WTC11 (cell line): ENCODE results near the gene FHIT. TPM values are rescaled to one million over a fixed set of nuclear protein-coding genes. Genes with fewer than 3 reads are reported as not detected.

Source experiments
- ATAC-seq: fragments of 200-7000 bp; cut with Tn5 transposase; 2 replicates; pipeline ENCODE4 v1.10.0; 2021; ENCODE audit warnings: mild to moderate bottlenecking, moderate library complexity
- CTCF ChIA-PET: fragments of 300-600 bp; sonication (Branson Sonifier 250); formaldehyde crosslinking; loops from one replicate; lab custom pipeline; 2021; ENCODE audit warnings: antibody characterized with exemption; lab: Charles Lee
- POLR2A ChIA-PET: fragments of 350-600 bp; sonication (Branson Sonifier 250); formaldehyde crosslinking; loops from one replicate; lab custom pipeline; 2021; ENCODE audit warnings: antibody characterized with exemption; lab: Charles Lee
- DNase-seq: peaks from one replicate; pipeline ENCODE4 v3.0.0; 2021; ENCODE audit warnings: low spot score
- H3K27ac Mint-ChIP-seq: 2 replicates; pipeline ENCODE4 v1.8.0; 2021; ENCODE audit warnings: mixed read lengths
- H3K27me3 Mint-ChIP-seq: 2 replicates; pipeline ENCODE4 v1.8.0; 2021; ENCODE audit warnings: low read depth, mild to moderate bottlenecking, moderate library complexity, mixed read lengths
- H3K36me3 Mint-ChIP-seq: 2 replicates; pipeline ENCODE4 v1.8.0; 2021; ENCODE audit warnings: mixed read lengths
- H3K4me1 Mint-ChIP-seq: 2 replicates; pipeline ENCODE4 v1.8.0; 2022; ENCODE audit warnings: mixed read lengths
- H3K4me3 Mint-ChIP-seq: 2 replicates; pipeline ENCODE4 v1.8.0; 2021; ENCODE audit warnings: mild to moderate bottlenecking, moderate library complexity, mixed read lengths
- H3K9me3 Mint-ChIP-seq: 2 replicates; pipeline ENCODE4 v1.8.0; 2021; ENCODE audit warnings: mixed read lengths
- ESRRA ChIP-seq: sonication (generic); formaldehyde crosslinking; IDR thresholded peaks from 2 replicates; pipeline ENCODE4 v1.8.1; 2022; ENCODE audit warnings: mild to moderate bottlenecking, missing genetic modification reagents, borderline replicate concordance
- FOXK1 ChIP-seq: sonication (generic); formaldehyde crosslinking; IDR thresholded peaks from 2 replicates; pipeline ENCODE4 v1.8.0; 2022; ENCODE audit warnings: mild to moderate bottlenecking, moderate library complexity, missing genetic modification reagents
- GABPB1 ChIP-seq: sonication (generic); formaldehyde crosslinking; IDR thresholded peaks from 2 replicates; pipeline ENCODE4 v1.8.1; 2023; ENCODE audit warnings: mild to moderate bottlenecking, missing genetic modification reagents
- GTF2I ChIP-seq: fragments of 250-450 bp; sonication (Bioruptor Pico); conservative IDR thresholded peaks from 2 replicates; pipeline ENCODE4 v1.4.0; 2021; ENCODE audit warnings: mild to moderate bottlenecking
- IRF1 ChIP-seq: sonication (generic); formaldehyde crosslinking; IDR thresholded peaks from 2 replicates; pipeline ENCODE4 v1.8.0; 2023; ENCODE audit warnings: missing genetic modification reagents
- JAZF1 ChIP-seq: fragments of 250-450 bp; sonication (Bioruptor Pico); IDR thresholded peaks from 2 replicates; pipeline ENCODE4 v1.9.0; 2021; ENCODE audit warnings: moderate library complexity, mild to moderate bottlenecking, inconsistent platforms
- MYBL2 ChIP-seq: sonication (generic); formaldehyde crosslinking; IDR thresholded peaks from 2 replicates; pipeline ENCODE4 v1.8.1; 2023; ENCODE audit warnings: mild to moderate bottlenecking, moderate library complexity, missing genetic modification reagents
- NR2C2 ChIP-seq: sonication (generic); formaldehyde crosslinking; IDR thresholded peaks from 2 replicates; pipeline ENCODE4 v1.8.0; 2022; ENCODE audit warnings: mild to moderate bottlenecking, missing genetic modification reagents
- RELA ChIP-seq: sonication (generic); formaldehyde crosslinking; IDR thresholded peaks from 2 replicates; pipeline ENCODE4 v1.8.1; 2022; ENCODE audit warnings: missing genetic modification reagents, mild to moderate bottlenecking, borderline replicate concordance
- RORB ChIP-seq: fragments of 250-450 bp; sonication (Bioruptor Pico); IDR thresholded peaks from 2 replicates; pipeline ENCODE4 v1.9.0; 2021; ENCODE audit warnings: mild to moderate bottlenecking
- TP53 ChIP-seq: sonication (generic); formaldehyde crosslinking; IDR thresholded peaks from 2 replicates; pipeline ENCODE4 v1.8.1; 2023; ENCODE audit warnings: mild to moderate bottlenecking, missing genetic modification reagents
- ZMAT4 ChIP-seq: fragments of 250-450 bp; sonication (Bioruptor Pico); IDR thresholded peaks from 2 replicates; pipeline ENCODE4 v1.9.0; 2021; ENCODE audit warnings: mild to moderate bottlenecking
- ZNF263 ChIP-seq: sonication (generic); formaldehyde crosslinking; IDR thresholded peaks from 2 replicates; pipeline ENCODE4 v1.8.1; 2022; ENCODE audit warnings: low read depth, mild to moderate bottlenecking, moderate library complexity, missing genetic modification reagents
- ZNF281 ChIP-seq: sonication (generic); formaldehyde crosslinking; IDR thresholded peaks from 2 replicates; pipeline ENCODE4 v1.8.0; 2023; ENCODE audit warnings: mild to moderate bottlenecking, missing genetic modification reagents
- ZNF512 ChIP-seq: sonication (generic); formaldehyde crosslinking; IDR thresholded peaks from 2 replicates; pipeline ENCODE4 v1.8.1; 2022; ENCODE audit warnings: missing genetic modification reagents, borderline replicate concordance
- ZNF532 ChIP-seq: fragments of 250-450 bp; sonication (Bioruptor Pico); IDR thresholded peaks from 2 replicates; pipeline ENCODE4 v1.9.0; 2021; ENCODE audit warnings: mild to moderate bottlenecking, borderline replicate concordance
- total RNA-seq: library from RNA; stranded (reverse); gene quantifications from 3 replicates; pipeline ENCODE4 v1.2.3, GENCODE V29; 2021
- TF ChIP-seq, protein P1 (sequence below): sonication (generic); formaldehyde crosslinking; IDR thresholded peaks from 2 replicates; pipeline ENCODE4 v1.8.1; 2022; ENCODE audit warnings: mild to moderate bottlenecking, missing genetic modification reagents, moderate library complexity, borderline replicate concordance
- TF ChIP-seq, protein P2 (sequence below): fragments of 200-600 bp; IDR thresholded peaks from 2 replicates; pipeline ENCODE4 v1.8.0; 2022; ENCODE audit warnings: antibody characterized with exemption
- TF ChIP-seq, protein P3 (sequence below): fragments of 250-450 bp; sonication (Bioruptor Pico); IDR thresholded peaks from 2 replicates; pipeline ENCODE4 v1.9.0; 2021; ENCODE audit warnings: moderate library complexity, mild to moderate bottlenecking, inconsistent platforms, borderline replicate concordance

The FHIT gene
- total RNA-seq, 1 experiment from 2014 or later, result 2.6 TPM

- TF ChIP-seq ZNF532 (CRISPR knock-in tag) (no peak), FOXK1 (CRISPR knock-in tag) (no peak), GTF2I (CRISPR knock-in tag) (no peak)
These were observed 1454.8 kb downstream of the FHIT start (continued) for GRCh38 chr3:59796456-59796855.

- H3K27ac Mint-ChIP-seq, result no peak overlapping the region
- H3K4me3 Mint-ChIP-seq, result no peak overlapping the region
- CTCF ChIA-PET, result no interaction called here
- TF ChIP-seq TP53 (CRISPR knock-in tag) (no peak), MYBL2 (no peak), ESRRA (no peak), ZMAT4 (CRISPR knock-in tag) (no peak), JAZF1 (CRISPR knock-in tag) (no peak), GABPB1 (CRISPR knock-in tag) (no peak), RELA (CRISPR knock-in tag) (no peak), NR2C2 (CRISPR knock-in tag) (no peak), ZNF263 (no peak), RORB (CRISPR knock-in tag) (no peak), IRF1 (CRISPR knock-in tag) (no peak), ZNF512 (no peak), ZNF281 (no peak), FOXK1 (CRISPR knock-in tag) (no peak)
- TF ChIP-seq, protein P1, sequence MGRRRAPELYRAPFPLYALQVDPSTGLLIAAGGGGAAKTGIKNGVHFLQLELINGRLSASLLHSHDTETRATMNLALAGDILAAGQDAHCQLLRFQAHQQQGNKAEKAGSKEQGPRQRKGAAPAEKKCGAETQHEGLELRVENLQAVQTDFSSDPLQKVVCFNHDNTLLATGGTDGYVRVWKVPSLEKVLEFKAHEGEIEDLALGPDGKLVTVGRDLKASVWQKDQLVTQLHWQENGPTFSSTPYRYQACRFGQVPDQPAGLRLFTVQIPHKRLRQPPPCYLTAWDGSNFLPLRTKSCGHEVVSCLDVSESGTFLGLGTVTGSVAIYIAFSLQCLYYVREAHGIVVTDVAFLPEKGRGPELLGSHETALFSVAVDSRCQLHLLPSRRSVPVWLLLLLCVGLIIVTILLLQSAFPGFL, result no peak
- TF ChIP-seq, protein P2, sequence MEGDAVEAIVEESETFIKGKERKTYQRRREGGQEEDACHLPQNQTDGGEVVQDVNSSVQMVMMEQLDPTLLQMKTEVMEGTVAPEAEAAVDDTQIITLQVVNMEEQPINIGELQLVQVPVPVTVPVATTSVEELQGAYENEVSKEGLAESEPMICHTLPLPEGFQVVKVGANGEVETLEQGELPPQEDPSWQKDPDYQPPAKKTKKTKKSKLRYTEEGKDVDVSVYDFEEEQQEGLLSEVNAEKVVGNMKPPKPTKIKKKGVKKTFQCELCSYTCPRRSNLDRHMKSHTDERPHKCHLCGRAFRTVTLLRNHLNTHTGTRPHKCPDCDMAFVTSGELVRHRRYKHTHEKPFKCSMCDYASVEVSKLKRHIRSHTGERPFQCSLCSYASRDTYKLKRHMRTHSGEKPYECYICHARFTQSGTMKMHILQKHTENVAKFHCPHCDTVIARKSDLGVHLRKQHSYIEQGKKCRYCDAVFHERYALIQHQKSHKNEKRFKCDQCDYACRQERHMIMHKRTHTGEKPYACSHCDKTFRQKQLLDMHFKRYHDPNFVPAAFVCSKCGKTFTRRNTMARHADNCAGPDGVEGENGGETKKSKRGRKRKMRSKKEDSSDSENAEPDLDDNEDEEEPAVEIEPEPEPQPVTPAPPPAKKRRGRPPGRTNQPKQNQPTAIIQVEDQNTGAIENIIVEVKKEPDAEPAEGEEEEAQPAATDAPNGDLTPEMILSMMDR, result no peak
- TF ChIP-seq, protein P3, sequence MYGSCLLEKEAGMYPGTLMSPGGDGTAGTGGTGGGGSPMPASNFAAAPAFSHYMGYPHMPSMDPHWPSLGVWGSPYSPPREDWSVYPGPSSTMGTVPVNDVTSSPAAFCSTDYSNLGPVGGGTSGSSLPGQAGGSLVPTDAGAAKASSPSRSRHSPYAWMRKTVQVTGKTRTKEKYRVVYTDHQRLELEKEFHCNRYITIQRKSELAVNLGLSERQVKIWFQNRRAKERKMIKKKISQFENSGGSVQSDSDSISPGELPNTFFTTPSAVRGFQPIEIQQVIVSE, result no peak
- ATAC-seq, result no peak
- POLR2A ChIA-PET, result no interaction called here
- no peak for DNase-seq
- H3K27me3 Mint-ChIP-seq, result no peaks in the 10 kb centered on the region
- H3K36me3 Mint-ChIP-seq, result no peaks in the 10 kb centered on the region
- H3K4me1 Mint-ChIP-seq, result peaks cover 10% of the 10 kb centered on the region
- H3K9me3 Mint-ChIP-seq, result no peaks in the 10 kb centered on the region
These were observed 1455.5 kb downstream of the FHIT start for GRCh38 chr3:59795756-59796155.
